ENCODE measurements around the gene FRMD5.

DNA sequence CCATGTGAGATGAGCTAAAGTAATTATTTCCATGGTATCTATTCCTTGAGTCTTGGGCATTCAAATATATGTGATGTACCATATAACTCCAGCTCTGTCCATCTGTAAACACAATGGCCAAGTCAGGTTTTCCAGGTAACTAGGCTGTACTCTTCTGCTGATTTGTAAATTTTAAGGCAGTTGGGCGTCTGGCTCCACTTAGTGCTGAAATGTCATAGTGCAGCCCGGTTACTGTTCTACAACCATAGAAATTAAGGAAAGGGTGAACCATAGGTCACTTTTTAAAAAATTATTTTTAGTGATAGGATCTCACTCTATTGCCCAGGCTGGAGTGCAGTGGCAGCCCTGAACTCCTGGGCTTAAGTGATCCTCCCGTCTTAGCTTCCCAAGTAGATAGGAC lies 48.8 kb upstream of the FRMD5 start:
- no peak for TF ChIP-seq CTCF (IDR thresholded peaks at IDR 0.05)
- no peak for TF ChIP-seq EZH2 (IDR thresholded peaks at IDR 0.05; ENCODE audit: borderline replicate concordance, insufficient read depth, low read depth, low read length, poor library complexity, severe bottlenecking)
